Upper lobe of right lung (tissue), 1 donor: ENCODE data around the gene PTCD1. TPM values are rescaled to one million over a fixed set of nuclear protein-coding genes. Genes with fewer than 3 reads are reported as not detected.

Source experiments
- ATAC-seq: fragments of 200-7000 bp; cut with Tn5 transposase; one replicate; pipeline ENCODE4 v1.9.1; 2020; ENCODE audit warnings: mild to moderate bottlenecking, moderate library complexity
- DNase-seq: peaks from one replicate; pipeline ENCODE4 v3.0.0-alpha.2; 2020
- H3K27ac ChIP-seq: fragments of 200-600 bp; one replicate; pipeline ENCODE4 v1.8.0; 2022
- H3K27me3 ChIP-seq: fragments of 200-600 bp; one replicate; pipeline ENCODE4 v1.8.0; 2022; ENCODE audit warnings: mild to moderate bottlenecking
- H3K36me3 ChIP-seq: fragments of 200-600 bp; one replicate; pipeline ENCODE4 v1.8.0; 2022
- H3K4me1 ChIP-seq: fragments of 200-600 bp; one replicate; pipeline ENCODE4 v1.8.0; 2022
- H3K4me3 ChIP-seq: fragments of 200-600 bp; one replicate; pipeline ENCODE4 v1.8.0; 2022; ENCODE audit warnings: mild to moderate bottlenecking
- H3K9me3 ChIP-seq: fragments of 200-600 bp; one replicate; pipeline ENCODE4 v1.8.0; 2022
- intact Hi-C: fragments of 100-400 bp; cut with DNase I; formaldehyde crosslinking; loops from one replicate; pipeline ENCODE4 v1.11.0; 2022
- total RNA-seq: library from RNA; stranded (reverse); fragmentation: NEBNext Ultra II Directional; extraction: Animal tissue kit (Norgen Biotek cat#: 25700); gene quantifications from one replicate; pipeline ENCODE4 v1.2.1, GENCODE V29; 2021
- TF ChIP-seq, protein P1 (sequence below): fragments of 200-600 bp; IDR thresholded peaks from one replicate; pipeline ENCODE4 v1.8.0; 2022; ENCODE audit warnings: antibody characterized with exemption
- donor health status: DM: no; HTN: yes; CAD: no; lungs with severe emphysema.

Gene PTCD1
- total RNA-seq, 1 donor from 2014 or later = 7.5 TPM

DNA sequence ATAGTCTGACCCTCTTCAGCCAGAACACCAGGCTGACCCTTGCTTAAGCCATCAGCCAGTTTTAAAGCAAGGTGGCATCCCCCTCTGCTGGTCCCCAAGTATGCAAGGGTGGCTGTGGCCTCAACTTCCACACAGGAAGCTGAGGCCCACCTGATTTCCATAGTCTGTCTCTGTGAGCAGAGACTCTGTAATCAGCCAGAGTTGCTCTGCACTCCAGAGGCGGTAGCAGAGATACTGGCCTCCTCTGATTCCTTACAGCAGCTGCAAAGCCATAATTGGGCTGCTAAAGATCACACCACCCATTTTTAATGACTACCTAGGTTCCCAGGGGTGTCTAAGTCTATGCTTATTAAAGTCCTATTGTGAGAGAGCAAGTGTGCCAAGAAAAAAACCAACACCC, 32.0 kb downstream of the PTCD1 start:
- Histone ChIP-seq H3K9me3 (no peaks in the 10 kb centered on the region), H3K4me1 (peaks cover 43% of the 10 kb centered on the region), H3K27me3 (no peaks in the 10 kb centered on the region), H3K4me3 (peak overlapping the region; percentile 100), H3K27ac (no peak overlapping the region), H3K36me3 (peaks cover 36% of the 10 kb centered on the region)
- intact Hi-C loops = no loop called here
- ATAC-seq = no peak
- TF ChIP-seq, protein P1, sequence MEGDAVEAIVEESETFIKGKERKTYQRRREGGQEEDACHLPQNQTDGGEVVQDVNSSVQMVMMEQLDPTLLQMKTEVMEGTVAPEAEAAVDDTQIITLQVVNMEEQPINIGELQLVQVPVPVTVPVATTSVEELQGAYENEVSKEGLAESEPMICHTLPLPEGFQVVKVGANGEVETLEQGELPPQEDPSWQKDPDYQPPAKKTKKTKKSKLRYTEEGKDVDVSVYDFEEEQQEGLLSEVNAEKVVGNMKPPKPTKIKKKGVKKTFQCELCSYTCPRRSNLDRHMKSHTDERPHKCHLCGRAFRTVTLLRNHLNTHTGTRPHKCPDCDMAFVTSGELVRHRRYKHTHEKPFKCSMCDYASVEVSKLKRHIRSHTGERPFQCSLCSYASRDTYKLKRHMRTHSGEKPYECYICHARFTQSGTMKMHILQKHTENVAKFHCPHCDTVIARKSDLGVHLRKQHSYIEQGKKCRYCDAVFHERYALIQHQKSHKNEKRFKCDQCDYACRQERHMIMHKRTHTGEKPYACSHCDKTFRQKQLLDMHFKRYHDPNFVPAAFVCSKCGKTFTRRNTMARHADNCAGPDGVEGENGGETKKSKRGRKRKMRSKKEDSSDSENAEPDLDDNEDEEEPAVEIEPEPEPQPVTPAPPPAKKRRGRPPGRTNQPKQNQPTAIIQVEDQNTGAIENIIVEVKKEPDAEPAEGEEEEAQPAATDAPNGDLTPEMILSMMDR = no peak
- no peak for DNase-seq

DNA sequence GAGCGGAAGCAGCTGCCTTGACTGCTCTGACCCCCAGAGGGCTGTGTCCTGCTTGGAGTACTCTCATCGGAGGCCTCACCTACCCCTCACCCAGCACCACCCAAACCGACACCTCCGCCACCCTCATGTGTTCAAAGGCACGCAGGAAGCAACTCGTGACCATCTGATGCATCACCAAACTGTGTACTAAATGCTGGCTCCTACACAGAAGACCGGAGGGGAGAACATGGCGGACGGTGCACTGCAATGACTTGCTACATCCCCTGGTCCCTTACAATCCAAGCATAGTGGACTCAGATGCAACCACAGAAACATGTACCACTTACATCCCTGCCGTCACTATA, 33.6 kb downstream of the PTCD1 start:
- H3K36me3 ChIP-seq = peaks cover 36% of the 10 kb centered on the region

DNA sequence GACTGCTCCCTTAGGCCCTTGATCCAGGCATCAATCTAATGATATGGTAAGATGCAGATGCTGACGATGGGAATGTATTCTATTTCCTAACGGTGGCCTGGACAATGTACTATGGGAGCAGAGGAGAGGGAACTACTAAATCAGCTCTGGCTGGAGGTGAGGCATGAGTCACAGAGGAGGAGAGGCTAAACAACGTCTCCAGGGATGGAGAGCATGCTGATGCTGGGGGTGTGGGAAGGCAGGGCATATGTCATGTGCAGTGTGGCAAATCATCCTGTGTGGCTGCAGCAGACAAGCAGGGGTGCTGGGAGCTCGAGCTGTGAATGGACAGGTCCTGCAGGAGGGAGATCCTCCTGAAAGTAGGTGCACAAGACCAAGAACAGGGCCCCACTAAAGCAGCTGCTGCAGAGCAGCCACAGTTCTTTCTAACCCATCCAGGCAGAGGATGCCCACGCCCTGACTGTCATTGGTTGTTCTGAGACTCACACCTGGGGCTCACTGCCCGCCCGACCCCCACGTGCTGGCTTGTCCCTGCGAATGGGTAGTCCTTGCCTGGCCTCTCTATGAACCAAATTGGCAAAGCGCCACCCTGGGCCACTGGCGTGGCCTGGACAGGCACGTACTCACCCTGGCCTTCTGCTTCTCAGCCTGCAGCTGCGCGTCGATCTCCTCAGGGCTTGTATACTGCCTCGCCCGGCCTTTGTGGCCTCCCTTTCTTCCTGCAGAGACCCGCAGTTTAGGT, 34.2 kb downstream of the PTCD1 start:
- no peak for DNase-seq

More for the DNA sequence above, 33.6 kb downstream of the PTCD1 start:
- TF ChIP-seq, protein P1 = no peak
- Histone ChIP-seq H3K27ac (no peak overlapping the region), H3K4me3 (no peak overlapping the region), H3K27me3 (no peaks in the 10 kb centered on the region), H3K4me1 (peaks cover 39% of the 10 kb centered on the region), H3K9me3 (no peaks in the 10 kb centered on the region)
- intact Hi-C loops = no loop called here
- DNase-seq (no peak), ATAC-seq (no peak)

DNA sequence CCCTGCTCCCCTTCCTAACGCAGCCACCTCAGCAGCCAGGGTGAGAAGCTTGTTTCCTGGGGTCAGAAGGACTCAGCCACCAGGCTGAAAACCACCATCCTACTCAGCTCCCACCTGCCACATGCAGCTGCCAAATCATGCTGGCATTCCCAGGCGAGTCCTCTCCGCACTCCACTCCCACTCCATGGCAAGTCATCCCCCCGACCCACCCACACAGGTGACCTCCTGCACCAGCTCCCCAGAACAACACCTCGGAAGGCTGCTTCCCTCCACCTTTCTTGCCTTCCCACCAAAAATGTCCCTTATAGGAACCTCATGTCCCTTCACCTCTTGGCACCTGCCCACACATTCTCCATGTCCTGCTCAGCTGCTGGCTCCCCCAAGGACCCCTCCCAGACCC, 34.8 kb downstream of the PTCD1 start:
- Histone ChIP-seq H3K9me3 (no peaks in the 10 kb centered on the region), H3K4me3 (no peak overlapping the region), H3K27me3 (no peaks in the 10 kb centered on the region), H3K36me3 (peaks cover 48% of the 10 kb centered on the region), H3K4me1 (peaks cover 38% of the 10 kb centered on the region), H3K27ac (no peak overlapping the region)
- DNase-seq = no peak
- TF ChIP-seq, protein P1 = no peak
- intact Hi-C loops = no loop called here
- ATAC-seq = no peak

More for the DNA sequence above, 34.2 kb downstream of the PTCD1 start:
- Histone ChIP-seq H3K9me3 (no peaks in the 10 kb centered on the region), H3K27ac (no peak overlapping the region), H3K36me3 (peaks cover 42% of the 10 kb centered on the region), H3K27me3 (no peaks in the 10 kb centered on the region), H3K4me3 (no peak overlapping the region), H3K4me1 (peaks cover 34% of the 10 kb centered on the region)
- TF ChIP-seq, protein P1 = no peak
- ATAC-seq = no peak
- intact Hi-C loops = no loop called here

DNA sequence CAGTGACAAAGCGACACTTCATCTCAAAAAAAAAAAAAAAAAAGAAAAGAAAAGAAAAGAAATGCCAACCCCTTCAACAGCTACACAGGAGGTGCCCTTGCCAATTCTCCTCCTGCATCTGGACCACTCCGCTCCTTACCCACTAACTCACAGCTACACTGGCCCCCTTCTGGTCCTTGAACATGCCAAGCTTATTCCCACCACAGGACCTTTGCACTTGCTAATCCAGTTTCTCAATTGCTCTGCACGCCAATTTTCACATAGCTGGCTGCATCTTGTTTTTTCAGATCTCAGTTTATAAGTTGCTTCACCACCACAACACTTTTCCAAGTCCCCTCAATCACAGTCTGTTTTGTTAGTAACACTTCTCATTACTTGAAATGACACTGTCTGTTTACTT, 35.7 kb downstream of the PTCD1 start:
- ATAC-seq (no peak), DNase-seq (no peak)
- no peaks in the 10 kb centered on the region for H3K9me3 ChIP-seq
- H3K36me3 ChIP-seq = peaks cover 57% of the 10 kb centered on the region
- TF ChIP-seq, protein P1 = no peak
- no peaks in the 10 kb centered on the region for H3K27me3 ChIP-seq
- peaks cover 43% of the 10 kb centered on the region for H3K4me1 ChIP-seq
- intact Hi-C loops = no loop called here
- H3K4me3 ChIP-seq = no peak overlapping the region
- H3K27ac ChIP-seq = no peak overlapping the region
